Stomach (tissue), 9 donors: Measurements from ENCODE around the gene GPR153. TPM values are rescaled to one million over a fixed set of nuclear protein-coding genes. Genes with fewer than 3 reads are reported as not detected.

ENCODE experiments used
- DNase-seq, 2 donors: peaks; one replicate each; pipeline versions ENCODE4 v3.0.0 to v3.0.0-alpha.2; 2013 to 2019
- H3K27ac ChIP-seq, 5 donors: fragments of 200-600 bp in 4 of 5; sonication (generic) in 4 of 5; one replicate each; pipeline ENCODE4 v1.5.1; 2013 to 2019; ENCODE audit warnings: mild to moderate bottlenecking in 1 of 5, moderate library complexity in 1 of 5
- H3K27me3 ChIP-seq, 3 donors: fragments of 200-600 bp; sonication (generic); one replicate each; pipeline ENCODE4 v1.5.1; 2017 to 2019; ENCODE audit warnings: mixed run types in 1 of 3
- H3K36me3 ChIP-seq, 4 donors: fragments of 200-600 bp; sonication (generic); 1 replicate in 3 of 4; 2 replicates in 1 of 4; pipeline ENCODE4 v1.5.1; 2016 to 2019
- H3K4me1 ChIP-seq, 4 donors: fragments of 200-600 bp; sonication (generic); one replicate each; pipeline ENCODE4 v1.5.1; 2016 to 2019
- H3K4me3 ChIP-seq, 4 donors: fragments of 200-600 bp; sonication (generic) in 3 of 4; one replicate each; pipeline ENCODE4 v1.5.1; 2016 to 2019; ENCODE audit warnings: mild to moderate bottlenecking in 1 of 4
- H3K9me3 ChIP-seq, 4 donors: fragments of 200-600 bp; sonication (generic); one replicate each; pipeline ENCODE4 v1.5.1; 2016 to 2019
- EP300 ChIP-seq: sonication (generic); formaldehyde crosslinking; IDR thresholded peaks from one replicate; pipeline ENCODE4 v1.6.1; 2017; ENCODE audit warnings: antibody characterized with exemption
- POLR2A ChIP-seq, 4 donors: fragments of 450-650 bp; IDR thresholded peaks; one replicate each; pipeline ENCODE4 v1.6.1; 2016; ENCODE audit warnings: antibody characterized with exemption in 4 of 4, control low read depth in 2 of 4, mild to moderate bottlenecking in 1 of 4, moderate library complexity in 1 of 4
- POLR2AphosphoS5 ChIP-seq, 3 donors: sonication (generic); formaldehyde crosslinking; IDR thresholded peaks; one replicate each; pipeline ENCODE4 v1.6.1; 2016; ENCODE audit warnings: antibody characterized with exemption in 3 of 3
- WGBS, 5 donors: extraction: QIAGEN DNeasy Blood & Tissue Kit in 3 of 5; methylation state at CpG; one replicate each; pipeline versions ENCODE4 v1.1.5 to v1.1.7; 2013 to 2018; 5-methylcytosine and 5-hydroxymethylcytosine counted together
- intact Hi-C: fragments of 100-400 bp; cut with DNase I; formaldehyde crosslinking; loops from one replicate; pipeline ENCODE4 v1.15.1; 2023; ENCODE audit warnings: low total_unique reads
- polyA plus RNA-seq, 3 donors: library from polyadenylated mRNA; stranded (reverse); fragments of 200-250 nt; gene quantifications; one replicate each; pipeline ENCODE4 v1.2.3, GENCODE V29; 2013
- total RNA-seq, 5 donors: library from RNA; depleted of rRNA; stranded (reverse); fragments of >200 nt; gene quantifications; one replicate each; pipeline versions ENCODE4 v1.1.0 to v1.2.3, GENCODE V29; 2014 to 2016
- TF ChIP-seq, protein P1 (sequence below), 7 experiments: fragments of 450-650 bp in 4 of 7; fragments of 200-600 bp in 3 of 7; sonication (generic) in 3 of 7; IDR thresholded peaks; one replicate each; pipeline ENCODE4 v1.5.1; 2016 to 2019; ENCODE audit warnings: antibody characterized with exemption in 7 of 7, control low read depth in 2 of 7, mild to moderate bottlenecking in 1 of 7
- donor health status: healthy with polysubstance abuse.
- donor health status: Bipolar disorder and iron deficiency.
- donor health status: healthy.

The GPR153 gene
- total and polyA plus RNA-seq, 8 donors: 1.8 to 63.1 (median 2.8) TPM

DNA sequence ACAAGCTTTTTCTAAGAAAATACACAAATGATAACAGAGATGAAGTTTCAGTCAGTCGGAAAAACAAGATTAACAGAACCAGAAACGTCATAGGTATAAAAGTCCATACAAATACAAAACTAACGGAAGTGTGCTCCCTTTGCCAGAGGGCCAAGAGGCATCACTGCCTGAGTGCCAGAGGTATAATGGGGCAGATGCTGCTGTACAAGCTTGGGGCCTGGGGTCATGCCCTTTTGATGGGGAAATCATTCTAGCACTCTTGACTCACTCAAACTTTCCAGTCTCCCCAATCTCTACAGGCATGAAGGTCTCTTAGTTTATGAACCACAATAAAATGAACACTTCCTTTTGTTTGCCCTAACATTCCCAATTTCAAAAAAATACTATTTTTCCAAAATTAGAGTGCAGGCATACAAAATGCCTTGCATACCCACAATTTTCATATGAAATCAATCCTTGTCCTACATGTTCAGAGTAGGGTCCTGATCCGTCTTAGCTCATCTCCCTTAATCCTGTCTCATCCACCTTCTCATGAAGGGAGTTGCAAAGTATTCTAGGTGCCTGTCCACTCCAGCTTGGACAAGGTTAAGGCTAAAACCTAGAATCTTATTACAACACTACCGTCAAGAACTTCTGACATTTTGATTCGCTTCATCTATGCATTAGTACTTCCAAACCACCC, 63.0 kb downstream of the GPR153 start:
- DNase-seq: no peak
- Histone ChIP-seq H3K4me1 (peaks cover 23 to 56% (median 36%) of the 10 kb centered on the region in 4 donors), H3K27ac (no peak overlapping the region), H3K27me3 (no peaks in the 10 kb centered on the region), H3K36me3 (peaks cover 36 to 45% (median 43%) of the 10 kb centered on the region in 4 donors), H3K4me3 (peak overlapping the region; percentile 87 to 100 (median 98)), H3K9me3 (no peaks in the 10 kb centered on the region)
- TF ChIP-seq POLR2AphosphoS5 (IDR thresholded peaks at IDR 0.05) (no peak), EP300 (no peak), POLR2A (IDR thresholded peaks at IDR 0.05) (no peak)
- TF ChIP-seq, protein P1, sequence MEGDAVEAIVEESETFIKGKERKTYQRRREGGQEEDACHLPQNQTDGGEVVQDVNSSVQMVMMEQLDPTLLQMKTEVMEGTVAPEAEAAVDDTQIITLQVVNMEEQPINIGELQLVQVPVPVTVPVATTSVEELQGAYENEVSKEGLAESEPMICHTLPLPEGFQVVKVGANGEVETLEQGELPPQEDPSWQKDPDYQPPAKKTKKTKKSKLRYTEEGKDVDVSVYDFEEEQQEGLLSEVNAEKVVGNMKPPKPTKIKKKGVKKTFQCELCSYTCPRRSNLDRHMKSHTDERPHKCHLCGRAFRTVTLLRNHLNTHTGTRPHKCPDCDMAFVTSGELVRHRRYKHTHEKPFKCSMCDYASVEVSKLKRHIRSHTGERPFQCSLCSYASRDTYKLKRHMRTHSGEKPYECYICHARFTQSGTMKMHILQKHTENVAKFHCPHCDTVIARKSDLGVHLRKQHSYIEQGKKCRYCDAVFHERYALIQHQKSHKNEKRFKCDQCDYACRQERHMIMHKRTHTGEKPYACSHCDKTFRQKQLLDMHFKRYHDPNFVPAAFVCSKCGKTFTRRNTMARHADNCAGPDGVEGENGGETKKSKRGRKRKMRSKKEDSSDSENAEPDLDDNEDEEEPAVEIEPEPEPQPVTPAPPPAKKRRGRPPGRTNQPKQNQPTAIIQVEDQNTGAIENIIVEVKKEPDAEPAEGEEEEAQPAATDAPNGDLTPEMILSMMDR (IDR thresholded peaks at IDR 0.05): no peak
- intact Hi-C loops: no loop called here
- 44% methylated on average over 6 of the region's 6 CpGs for WGBS, 5 donors

Other genes with a start within 250 kb of the GPR153 start
- gene KCNAB2, start 215.2 kb downstream of the GPR153 start, total RNA-seq: 10 to 100 TPM in 1 of 5 donors, 1 to 10 TPM in 3, under 1 TPM in 1; 0.29 to 39.1 (median 4.2) TPM
- gene KCNAB2, start 215.2 kb downstream of the GPR153 start, polyA plus RNA-seq: 1 to 10 TPM; 2.3 to 5.5 (median 2.4) TPM
- gene CHD5, start 80.8 kb downstream of the GPR153 start, total RNA-seq: under 1 TPM in 4 of 5 donors, not detected in 1; 0.29 to 0.92 (median 0.37) TPM
- gene CHD5, start 80.8 kb downstream of the GPR153 start, polyA plus RNA-seq: under 1 TPM; 0.06 to 0.83 (median 0.15) TPM
- 100 to 1,000 TPM; 103 to 301 (median 166) TPM for gene RPL22, start 61.5 kb downstream of the GPR153 start, total RNA-seq
- gene RPL22, start 61.5 kb downstream of the GPR153 start, polyA plus RNA-seq: 100 to 1,000 TPM; 343 to 718 (median 413) TPM
- gene RNF207, start 55.0 kb downstream of the GPR153 start, total RNA-seq: 100 to 1,000 TPM in 1 of 5 donors, 10 to 100 TPM in 4; 11.9 to 112 (median 69.4) TPM
- 10 to 100 TPM in 1 of 3 donors, 1 to 10 TPM in 2; 1.5 to 17.5 (median 3.9) TPM for gene RNF207, start 55.0 kb downstream of the GPR153 start, polyA plus RNA-seq
- gene ICMT, start 25.1 kb downstream of the GPR153 start, total RNA-seq: 10 to 100 TPM; 16.3 to 67.9 (median 35.2) TPM
- gene ICMT, start 25.1 kb downstream of the GPR153 start, polyA plus RNA-seq: 10 to 100 TPM in 2 of 3 donors, 1 to 10 TPM in 1; 9.9 to 15.9 (median 14.6) TPM
- not detected for gene HES3, start 16.9 kb downstream of the GPR153 start, total RNA-seq
- gene HES3, start 16.9 kb downstream of the GPR153 start, polyA plus RNA-seq: not detected
- 10 to 100 TPM in 3 of 5 donors, 1 to 10 TPM in 1, not detected in 1; 9.4 to 69.8 (median 22.6) TPM for gene ACOT7, start 132.7 kb upstream of the GPR153 start, total RNA-seq
- 10 to 100 TPM; 17.7 to 26.3 (median 19.4) TPM for gene ACOT7, start 132.7 kb upstream of the GPR153 start, polyA plus RNA-seq
- 100 to 1,000 TPM in 1 of 5 donors, not detected in 4; 231 TPM for gene HES2, start 158.8 kb upstream of the GPR153 start, total RNA-seq
- 10 to 100 TPM in 1 of 3 donors, not detected in 2; 18.4 TPM for gene HES2, start 158.8 kb upstream of the GPR153 start, polyA plus RNA-seq
- gene ESPN, start 163.7 kb upstream of the GPR153 start, total RNA-seq: 10 to 100 TPM in 1 of 5 donors, 1 to 10 TPM in 2, not detected in 2; 1.8 to 68.4 (median 4.9) TPM
- 10 to 100 TPM in 1 of 3 donors, 1 to 10 TPM in 2; 1.5 to 18.0 (median 4.7) TPM for gene ESPN, start 163.7 kb upstream of the GPR153 start, polyA plus RNA-seq
- gene TNFRSF25, start 205.1 kb upstream of the GPR153 start, total RNA-seq: 100 to 1,000 TPM in 1 of 5 donors, 10 to 100 TPM in 2, 1 to 10 TPM in 2; 6.1 to 215 (median 21.4) TPM
- gene TNFRSF25, start 205.1 kb upstream of the GPR153 start, polyA plus RNA-seq: 10 to 100 TPM in 1 of 3 donors, 1 to 10 TPM in 2; 2.7 to 41.6 (median 2.9) TPM
- gene PLEKHG5, start 230.6 kb upstream of the GPR153 start, total RNA-seq: 10 to 100 TPM in 2 of 5 donors, 1 to 10 TPM in 3; 4.9 to 58.8 (median 9.8) TPM
- 1 to 10 TPM; 1.4 to 7.2 (median 1.8) TPM for gene PLEKHG5, start 230.6 kb upstream of the GPR153 start, polyA plus RNA-seq